HG03342 (cell line): Measurements from ENCODE around the gene ZNF790.

Experiments used
- ATAC-seq: cut with Tn5 transposase; IDR thresholded peaks from one replicate; pipeline ENCODE4 v1.9.1; 2021; ENCODE audit warnings: mild to moderate bottlenecking, moderate library complexity; ENCODE audit not compliant: unreplicated experiment

The ZNF790 gene

DNA sequence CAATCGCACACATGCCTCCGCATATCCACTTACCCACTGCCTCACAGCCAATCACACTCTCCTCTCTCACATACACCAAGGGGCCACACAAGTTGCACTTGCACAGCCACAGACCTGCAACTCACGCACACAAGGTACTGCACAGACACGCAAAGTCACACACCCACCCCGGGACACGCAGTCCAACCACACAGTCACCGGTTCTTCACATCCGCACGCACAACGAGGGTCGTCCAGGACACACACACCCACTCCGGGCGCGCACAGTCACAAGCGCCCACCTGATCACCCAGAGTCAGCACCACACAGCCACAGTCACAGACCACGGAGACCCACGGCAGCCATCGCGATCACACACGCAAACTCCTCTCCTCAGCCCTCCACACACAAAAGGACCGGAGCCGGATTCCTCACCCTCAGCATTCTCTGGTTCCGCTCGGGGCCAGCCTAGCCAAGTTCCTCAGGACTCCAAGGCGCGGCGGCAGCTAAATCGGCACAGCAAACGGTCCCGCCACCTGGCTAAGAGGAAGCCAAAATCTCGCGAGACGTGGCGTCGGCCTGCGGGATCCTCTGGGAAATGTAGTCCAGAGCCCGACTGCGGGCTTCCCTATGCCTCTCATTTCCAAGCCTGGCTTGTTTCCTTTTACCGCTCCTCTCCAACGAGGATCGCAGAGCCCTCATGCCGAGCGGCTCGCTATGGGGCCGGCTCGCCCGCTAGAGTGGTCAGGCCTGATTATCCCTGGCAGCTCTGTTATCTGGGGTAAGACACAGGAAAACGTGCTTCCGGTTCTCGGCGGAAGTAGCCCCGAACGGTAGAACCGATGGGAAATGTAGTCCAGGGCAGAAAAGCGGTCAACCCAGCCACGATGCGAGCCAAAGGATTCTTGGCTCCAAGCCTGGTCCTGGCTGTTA, 65.6 kb downstream of the ZNF790 start, which contains the start of gene ZNF850:
TSS of gene ZNF850 (minus strand) at position 497 of the 912 bp plus-strand sequence. CDS start 10,201 bp downstream, outside the sequence.
- peak; percentile 85 for ATAC-seq

DNA sequence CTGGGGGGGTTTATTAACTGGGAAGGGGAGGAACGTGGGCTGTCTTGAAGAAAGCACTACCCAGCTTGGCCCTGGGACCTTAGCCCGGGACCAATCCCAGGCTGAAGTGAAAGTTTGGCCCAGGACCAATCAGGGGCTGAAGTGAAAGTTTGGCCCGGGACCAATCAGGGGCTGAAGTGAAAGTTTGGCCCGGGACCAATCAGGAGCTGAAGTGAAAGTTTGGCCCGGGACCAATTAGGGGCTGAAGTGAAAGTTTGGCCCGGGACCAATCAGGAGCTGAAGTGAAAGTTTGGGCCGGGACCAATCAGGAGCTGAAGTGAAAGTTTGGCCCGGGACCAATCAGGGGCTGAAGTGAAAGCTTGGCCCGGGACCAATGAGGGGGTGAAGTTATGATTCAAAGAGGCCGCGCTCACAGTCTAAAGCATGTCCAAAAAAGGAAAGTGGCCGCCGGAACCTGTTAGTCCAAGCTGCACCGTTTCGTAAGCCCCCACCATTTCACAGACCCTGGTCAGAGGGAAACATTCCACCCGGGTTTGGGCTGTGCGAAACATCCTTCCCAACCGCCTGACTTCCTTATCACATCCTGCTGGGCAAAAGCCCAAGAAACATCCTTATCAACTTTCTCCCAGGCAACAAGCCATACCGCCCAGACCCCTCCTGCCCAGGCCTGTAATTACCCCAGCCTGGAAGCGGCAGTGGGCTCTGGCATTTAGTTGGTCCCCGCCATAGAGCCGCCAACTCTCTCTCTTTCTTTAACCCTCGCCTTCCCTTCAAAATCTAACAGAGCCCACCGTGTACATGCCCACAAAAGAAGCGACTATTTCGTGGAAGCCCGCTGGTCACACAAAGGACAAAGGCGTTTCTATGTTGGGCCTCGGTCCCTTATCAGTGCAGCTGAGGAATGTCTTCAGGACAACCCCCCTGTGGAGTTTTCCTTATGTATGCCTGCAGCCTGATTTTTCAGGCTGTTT, 66.6 kb downstream of the ZNF790 start:
- no peak for ATAC-seq
